Measurements from ENCODE around the gene SNN. TPM values are rescaled to one million over a fixed set of nuclear protein-coding genes. Genes with fewer than 3 reads are reported as not detected.
A peak's percentile ranks its signal among the peaks of the same experiment; 100 is the strongest.

SNN gene
- total RNA-seq, 3 donors from 2014 or later: 16.4 to 68.3 (median 18.7) TPM

DNA sequence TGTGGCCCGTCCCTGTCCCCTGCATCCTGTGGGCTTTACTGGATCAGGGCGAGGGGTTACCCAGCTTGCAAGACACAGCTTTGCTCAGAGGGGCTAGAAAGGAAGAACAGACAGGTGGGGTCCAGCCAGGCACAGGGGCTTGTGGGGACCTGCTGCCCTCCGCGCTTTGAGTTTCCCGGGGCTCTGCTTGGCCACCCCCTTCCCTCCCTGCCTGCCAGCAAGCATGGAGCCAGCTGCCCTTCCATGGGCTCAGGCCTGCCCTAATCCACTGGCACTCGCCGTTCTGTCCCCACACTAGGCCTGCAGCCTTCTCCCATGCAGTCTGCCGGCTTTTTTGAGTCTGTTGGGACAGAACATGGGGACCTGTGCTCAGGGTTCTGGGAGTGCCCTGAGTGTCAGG, 3.4 kb downstream of the SNN start:
- Histone ChIP-seq H3K4me1 (peaks cover 11 to 23% of the 10 kb centered on the region in 2 donors), H3K36me3 (no peaks in the 10 kb centered on the region), H3K4me3 (no peak overlapping the region), H3K27me3 (no peaks in the 10 kb centered on the region), H3K9me3 (no peaks in the 10 kb centered on the region), H3K27ac (peak overlapping the region in 1 of 2 donors; percentile 78)
- intact Hi-C loops (cut with DNase I; ENCODE audit: low total_unique reads): no loop called here
- TF ChIP-seq, protein P1, sequence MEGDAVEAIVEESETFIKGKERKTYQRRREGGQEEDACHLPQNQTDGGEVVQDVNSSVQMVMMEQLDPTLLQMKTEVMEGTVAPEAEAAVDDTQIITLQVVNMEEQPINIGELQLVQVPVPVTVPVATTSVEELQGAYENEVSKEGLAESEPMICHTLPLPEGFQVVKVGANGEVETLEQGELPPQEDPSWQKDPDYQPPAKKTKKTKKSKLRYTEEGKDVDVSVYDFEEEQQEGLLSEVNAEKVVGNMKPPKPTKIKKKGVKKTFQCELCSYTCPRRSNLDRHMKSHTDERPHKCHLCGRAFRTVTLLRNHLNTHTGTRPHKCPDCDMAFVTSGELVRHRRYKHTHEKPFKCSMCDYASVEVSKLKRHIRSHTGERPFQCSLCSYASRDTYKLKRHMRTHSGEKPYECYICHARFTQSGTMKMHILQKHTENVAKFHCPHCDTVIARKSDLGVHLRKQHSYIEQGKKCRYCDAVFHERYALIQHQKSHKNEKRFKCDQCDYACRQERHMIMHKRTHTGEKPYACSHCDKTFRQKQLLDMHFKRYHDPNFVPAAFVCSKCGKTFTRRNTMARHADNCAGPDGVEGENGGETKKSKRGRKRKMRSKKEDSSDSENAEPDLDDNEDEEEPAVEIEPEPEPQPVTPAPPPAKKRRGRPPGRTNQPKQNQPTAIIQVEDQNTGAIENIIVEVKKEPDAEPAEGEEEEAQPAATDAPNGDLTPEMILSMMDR (IDR thresholded peaks at IDR 0.05): no peak
- TF ChIP-seq POLR2A (IDR thresholded peaks at IDR 0.05) (no peak), POLR2AphosphoS5 (IDR thresholded peaks at IDR 0.05) (no peak)
- DNase-seq (ENCODE audit: low spot score in 2 of 2): no peak

DNA sequence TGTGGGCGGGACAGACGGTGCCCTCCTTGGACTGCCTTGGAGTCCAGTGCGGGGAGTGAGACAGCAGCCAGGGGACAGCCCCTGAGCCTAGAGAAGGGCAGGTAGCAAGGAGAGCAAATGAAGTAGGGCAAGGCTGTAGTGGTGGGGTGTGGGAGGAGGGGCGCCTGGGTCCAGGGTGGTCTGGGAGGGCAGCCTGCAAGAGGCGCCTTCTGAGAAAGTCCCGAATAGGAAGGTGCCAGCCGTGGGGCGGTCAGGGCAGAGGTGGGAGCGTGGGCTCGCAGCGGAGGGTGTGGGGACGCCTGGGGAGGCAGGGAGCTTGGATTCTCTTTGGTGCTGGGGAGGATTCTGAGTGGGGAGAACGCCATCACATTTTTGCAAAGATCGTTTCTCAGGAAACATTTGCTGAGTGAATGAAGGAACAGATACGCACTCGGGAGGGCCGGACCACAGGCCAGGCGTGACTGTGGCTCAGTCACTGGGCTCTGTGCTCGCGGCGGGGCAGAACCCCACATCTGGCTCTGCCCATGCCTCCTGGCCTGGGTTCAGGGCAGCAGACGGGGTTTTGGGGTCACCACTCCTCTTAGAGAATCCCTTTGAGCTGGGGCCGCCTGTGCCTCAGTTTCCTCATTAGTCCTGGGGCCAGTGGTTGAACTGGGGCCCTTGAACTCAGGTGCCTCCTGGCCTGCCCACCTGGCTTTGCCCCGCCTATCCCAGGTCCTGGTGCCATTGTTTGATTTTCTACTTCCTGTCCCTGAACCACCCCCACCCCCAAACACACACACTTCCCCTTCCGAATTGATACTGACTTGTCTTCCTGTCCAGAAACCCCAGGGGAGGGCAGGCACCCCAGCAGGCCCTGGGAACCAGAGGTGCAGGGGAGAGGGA, 4.2 kb downstream of the SNN start:
- peaks cover 11 to 23% of the 10 kb centered on the region in 2 donors for H3K4me1 ChIP-seq
- intact Hi-C loops (cut with DNase I; ENCODE audit: low total_unique reads): no loop called here
- H3K27me3 ChIP-seq: no peaks in the 10 kb centered on the region
- H3K36me3 ChIP-seq: no peaks in the 10 kb centered on the region
- DNase-seq (ENCODE audit: low spot score in 2 of 2): no peak
- TF ChIP-seq, protein P1 (IDR thresholded peaks at IDR 0.05): no peak
- TF ChIP-seq POLR2A (IDR thresholded peaks at IDR 0.05) (no peak), POLR2AphosphoS5 (IDR thresholded peaks at IDR 0.05) (no peak)
- no peaks in the 10 kb centered on the region for H3K9me3 ChIP-seq
- peak overlapping the region in 1 of 2 donors; percentile 78 for H3K27ac ChIP-seq
- H3K4me3 ChIP-seq: peak overlapping the region in 1 of 3 donors; percentile 20

- Histone ChIP-seq H3K36me3 (no peaks in the 10 kb centered on the region), H3K9me3 (no peaks in the 10 kb centered on the region), H3K27ac (peak overlapping the region; percentile 61 to 78), H3K27me3 (no peaks in the 10 kb centered on the region), H3K4me3 (peak overlapping the region in 1 of 3 donors; percentile 20), H3K4me1 (peaks cover 11 to 23% of the 10 kb centered on the region in 2 donors)
- TF ChIP-seq POLR2A (IDR thresholded peaks at IDR 0.05) (no peak), POLR2AphosphoS5 (IDR thresholded peaks at IDR 0.05) (no peak)
- TF ChIP-seq, protein P1 (IDR thresholded peaks at IDR 0.05): no peak
- intact Hi-C loops (cut with DNase I; ENCODE audit: low total_unique reads): no loop called here
- DNase-seq (ENCODE audit: low spot score in 2 of 2): no peak
Measured at GRCh38 chr16:11673091-11674000, 5.1 kb downstream of the SNN start.

DNA sequence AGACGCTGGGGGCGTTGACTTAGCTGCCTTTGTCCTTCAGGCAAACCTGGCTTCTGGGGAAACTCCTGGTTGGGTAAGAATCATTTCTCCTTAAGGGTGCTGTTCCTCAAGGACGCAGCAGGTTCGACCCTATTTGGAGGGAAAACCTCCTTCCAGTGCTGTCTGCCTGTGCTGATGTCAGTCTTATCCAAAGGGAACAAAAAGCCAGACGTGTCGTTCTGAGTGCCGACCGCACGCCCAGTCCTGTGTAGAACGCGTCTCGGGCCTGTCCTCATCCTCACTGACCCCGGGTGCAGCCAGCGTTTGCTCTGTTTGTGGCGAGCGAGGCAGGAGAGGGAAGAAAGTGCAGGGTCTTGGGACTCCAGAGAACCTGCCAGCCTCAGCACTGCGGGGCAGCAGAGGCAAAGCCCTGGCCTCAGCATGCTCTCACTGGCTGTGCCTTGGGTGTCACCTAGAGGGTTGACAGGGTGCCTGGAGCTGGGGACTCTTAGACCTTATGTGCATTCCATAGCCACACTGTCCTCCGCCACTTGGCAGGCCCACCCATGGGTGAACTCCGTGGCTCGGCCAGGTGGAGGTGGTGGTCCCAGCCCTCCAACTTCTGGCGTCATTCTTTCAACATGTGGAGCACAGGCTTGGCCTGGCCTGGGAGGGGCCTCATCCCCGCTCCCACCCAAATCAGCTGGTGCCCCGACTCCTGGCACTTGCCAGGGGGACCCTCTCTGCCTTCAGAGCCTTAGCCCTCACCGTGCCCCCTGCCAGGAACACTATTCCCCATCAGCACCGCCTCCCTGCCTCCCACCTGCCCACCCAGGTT, 6.0 kb downstream of the SNN start:
- no peak for DNase-seq (ENCODE audit: low spot score in 2 of 2)
- no peaks in the 10 kb centered on the region for H3K36me3 ChIP-seq
- no peaks in the 10 kb centered on the region for H3K27me3 ChIP-seq
- H3K9me3 ChIP-seq: no peaks in the 10 kb centered on the region
- intact Hi-C loops (cut with DNase I; ENCODE audit: low total_unique reads): no loop called here
- H3K4me3 ChIP-seq: no peak overlapping the region
- H3K4me1 ChIP-seq: peaks cover 11 to 23% of the 10 kb centered on the region in 2 donors
- peak overlapping the region; percentile 61 to 78 for H3K27ac ChIP-seq
- TF ChIP-seq POLR2A (IDR thresholded peaks at IDR 0.05): no peak
- TF ChIP-seq, protein P1 (IDR thresholded peaks at IDR 0.05): no peak
- no peak for TF ChIP-seq POLR2AphosphoS5 (IDR thresholded peaks at IDR 0.05)

Data from breast epithelium (tissue), 4 donors.